Activated T-cell treated with anti-CD3 and anti-CD28 coated beads for 48 hours (primary cell): Measurements from ENCODE around the gene CHMP4B.

ENCODE experiments used
- DNase-seq: peaks from one replicate; pipeline ENCODE4 v3.0.0-alpha.2; 2020; ENCODE audit warnings: low read depth

The CHMP4B gene

DNA sequence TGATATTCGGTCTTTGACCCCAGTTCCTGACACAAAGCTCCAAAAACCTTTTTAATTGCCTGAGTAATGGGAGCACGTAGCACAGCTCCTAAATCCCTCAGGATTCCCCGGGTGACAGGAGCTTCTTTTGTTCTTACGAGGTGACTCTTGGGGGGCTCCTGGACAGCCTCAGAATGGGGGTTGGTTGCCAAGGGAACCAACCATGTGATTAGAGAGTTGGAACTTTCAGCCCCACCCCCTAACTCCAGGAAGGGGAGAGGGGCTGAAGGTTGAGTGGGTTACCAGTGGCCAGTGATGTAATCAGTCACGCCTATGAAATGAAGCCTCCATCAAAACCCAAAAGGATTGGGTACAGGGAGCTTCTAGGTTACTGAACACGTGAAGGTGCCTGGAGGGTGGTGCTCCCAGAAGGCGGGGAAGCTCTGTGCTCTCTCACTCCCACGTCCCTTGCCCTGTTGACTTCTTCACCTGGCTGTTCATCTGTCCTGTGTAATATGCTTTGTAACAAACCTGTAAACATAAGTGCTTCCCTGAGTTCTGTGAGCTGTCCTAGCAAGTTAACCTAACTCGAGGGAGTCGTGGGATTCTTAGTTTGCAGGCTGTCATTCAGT is 89.5 kb downstream of the CHMP4B start:
- DNase-seq: no peak

DNA sequence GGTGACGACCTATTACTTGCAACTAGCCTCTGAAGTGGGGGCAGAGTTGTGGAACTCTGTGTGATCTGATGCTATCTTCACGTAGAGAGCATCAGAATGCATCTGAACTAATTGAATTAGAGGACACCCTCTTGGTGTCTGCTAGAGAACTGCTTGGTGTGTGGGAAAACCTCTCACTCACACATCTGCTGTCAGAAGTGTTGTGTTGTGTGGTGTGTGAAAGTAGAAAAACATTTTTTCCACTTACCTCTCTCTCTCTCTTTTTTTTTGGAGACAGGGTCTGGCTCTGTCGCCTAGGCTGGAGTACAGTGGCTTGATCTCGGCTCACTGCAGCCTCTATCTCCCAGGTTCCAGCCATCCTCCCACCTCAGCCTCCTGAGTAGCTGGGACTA is 90.0 kb downstream of the CHMP4B start:
- no peak for DNase-seq

DNA sequence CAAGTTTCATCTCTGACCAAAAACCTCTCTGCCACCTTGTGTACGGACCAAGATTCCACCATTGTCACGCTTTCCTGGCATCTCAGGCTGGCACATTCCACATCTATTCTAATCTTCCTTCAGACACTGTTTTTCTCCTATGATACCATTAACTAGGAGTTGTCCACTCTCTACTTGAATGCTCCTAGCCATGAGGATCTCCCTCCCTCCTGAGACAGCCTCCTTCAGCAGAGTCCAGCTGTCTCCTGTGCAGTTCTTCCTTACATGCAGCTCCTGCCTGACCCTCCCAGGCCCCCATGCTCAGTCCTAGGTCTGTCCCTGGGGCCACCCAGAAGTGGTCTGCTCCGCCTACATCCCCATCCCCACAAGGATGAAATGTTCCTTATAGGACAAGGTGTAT is 90.9 kb downstream of the CHMP4B start:
- no peak for DNase-seq
